ENCODE results near the gene INPP4A.

DNA sequence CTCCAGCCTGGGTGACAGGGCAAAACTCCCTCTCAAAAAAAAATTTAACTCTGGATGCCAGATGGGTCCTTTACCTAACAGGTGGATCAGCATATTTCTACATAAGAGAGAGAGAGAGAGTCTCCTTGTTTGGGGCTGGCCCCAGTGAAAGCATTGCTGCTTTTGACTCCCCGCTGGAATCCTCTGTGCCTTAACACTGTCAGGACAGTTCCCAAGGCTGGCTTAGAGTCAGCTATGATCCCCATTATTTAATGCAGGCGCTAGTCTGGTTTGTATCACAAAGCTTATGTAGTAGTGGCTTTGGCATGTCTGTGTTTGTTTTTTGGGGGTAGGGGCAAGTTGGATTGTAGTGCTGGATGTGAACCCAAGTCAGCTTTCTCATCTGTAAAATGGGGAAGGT lies 9.4 kb downstream of the INPP4A start:
- no peak for TF ChIP-seq GATA2 (IDR thresholded peaks at IDR 0.05; ENCODE audit: insufficient read depth, insufficient read length, low read depth, low read length)
- TF ChIP-seq, protein P1, sequence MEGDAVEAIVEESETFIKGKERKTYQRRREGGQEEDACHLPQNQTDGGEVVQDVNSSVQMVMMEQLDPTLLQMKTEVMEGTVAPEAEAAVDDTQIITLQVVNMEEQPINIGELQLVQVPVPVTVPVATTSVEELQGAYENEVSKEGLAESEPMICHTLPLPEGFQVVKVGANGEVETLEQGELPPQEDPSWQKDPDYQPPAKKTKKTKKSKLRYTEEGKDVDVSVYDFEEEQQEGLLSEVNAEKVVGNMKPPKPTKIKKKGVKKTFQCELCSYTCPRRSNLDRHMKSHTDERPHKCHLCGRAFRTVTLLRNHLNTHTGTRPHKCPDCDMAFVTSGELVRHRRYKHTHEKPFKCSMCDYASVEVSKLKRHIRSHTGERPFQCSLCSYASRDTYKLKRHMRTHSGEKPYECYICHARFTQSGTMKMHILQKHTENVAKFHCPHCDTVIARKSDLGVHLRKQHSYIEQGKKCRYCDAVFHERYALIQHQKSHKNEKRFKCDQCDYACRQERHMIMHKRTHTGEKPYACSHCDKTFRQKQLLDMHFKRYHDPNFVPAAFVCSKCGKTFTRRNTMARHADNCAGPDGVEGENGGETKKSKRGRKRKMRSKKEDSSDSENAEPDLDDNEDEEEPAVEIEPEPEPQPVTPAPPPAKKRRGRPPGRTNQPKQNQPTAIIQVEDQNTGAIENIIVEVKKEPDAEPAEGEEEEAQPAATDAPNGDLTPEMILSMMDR (IDR thresholded peaks at IDR 0.05; ENCODE audit: extremely low read depth in 1 of 2, insufficient read depth in 1 of 2, low read depth in 1 of 2, low read length in 2 of 2): no peak
- TF ChIP-seq EZH2 (IDR thresholded peaks at IDR 0.05; ENCODE audit: borderline replicate concordance, low read depth, low read length, severe bottlenecking): no peak

All from endothelial cell of umbilical vein (primary cell).